Measurements from ENCODE around the gene PPP6R1.

- no peak for TF ChIP-seq CTCF (conservative IDR thresholded peaks at IDR 0.05)
- no peak for TF ChIP-seq ZFX (IDR thresholded peaks at IDR 0.05)
Measured at GRCh38 chr19:55226788-55227187, 32.0 kb downstream of the PPP6R1 start.
